ENCODE results near the gene PCYT1A.
"Not testable (repeated sequence)": the region's sequence is repeated elsewhere in the genome, so short reads cannot be mapped to it uniquely, and the experiment has no call there.

Gene PCYT1A

GRCh38 chr3:196193736-196194541, 93.6 kb downstream of the PCYT1A start:
- DNase-seq (ENCODE audit: low read depth in 1 of 2, low spot score in 1 of 2), result no peak

GRCh38 chr3:196193133-196193735, 94.3 kb downstream of the PCYT1A start:
- no peak for DNase-seq (ENCODE audit: low read depth in 1 of 2, low spot score in 1 of 2)

GRCh38 chr3:196192524-196193051, 94.9 kb downstream of the PCYT1A start:
- DNase-seq (ENCODE audit: low read depth in 1 of 2, low spot score in 1 of 2), result no peak

- peak in 1 of 2 donors; percentile 40 for DNase-seq (ENCODE audit: low read depth in 1 of 2, low spot score in 1 of 2)
These were observed 95.4 kb downstream of the PCYT1A start for GRCh38 chr3:196192036-196192523.

- DNase-seq (ENCODE audit: low read depth in 1 of 2, low spot score in 1 of 2), result no peak
These were observed 97.8 kb downstream of the PCYT1A start for GRCh38 chr3:196189566-196190347.

- no peak for DNase-seq (ENCODE audit: low read depth in 1 of 2, low spot score in 1 of 2)
These were observed 100.6 kb downstream of the PCYT1A start for GRCh38 chr3:196186651-196187573.

GRCh38 chr3:196184881-196185280, 102.6 kb downstream of the PCYT1A start:
- DNase-seq (ENCODE audit: low read depth in 1 of 2, low spot score in 1 of 2), result no peak

- DNase-seq (ENCODE audit: low read depth in 1 of 2, low spot score in 1 of 2), result not testable (repeated sequence)
These were observed 103.4 kb downstream of the PCYT1A start for GRCh38 chr3:196184169-196184432.

- DNase-seq (ENCODE audit: low read depth in 1 of 2, low spot score in 1 of 2), result no peak
These were observed 106.4 kb downstream of the PCYT1A start for GRCh38 chr3:196181127-196181546.

- no peak for DNase-seq (ENCODE audit: low read depth in 1 of 2, low spot score in 1 of 2)
These were observed 107.2 kb downstream of the PCYT1A start for GRCh38 chr3:196180346-196180745.

Data from activated T-helper 1 cell treated with anti-CD3 and anti-CD28 coated beads, Interleukin-2, amount 50 U/mL, for 16 hours (primary cell).